Prostate gland (tissue), 2 donors: ENCODE results near the gene CLMP. TPM values are rescaled to one million over a fixed set of nuclear protein-coding genes. Genes with fewer than 3 reads are reported as not detected.
"Not testable (repeated sequence)": the region's sequence is repeated elsewhere in the genome, so short reads cannot be mapped to it uniquely, and the experiment has no call there.

ENCODE experiments used
- DNase-seq: peaks from one replicate; pipeline ENCODE4 v3.0.0-alpha.2; 2019; ENCODE audit warnings: low spot score
- H3K27ac ChIP-seq, 2 donors: fragments of 200-600 bp; sonication (generic); 2 replicates each; pipeline ENCODE4 v1.5.1; 2017 to 2019
- H3K27me3 ChIP-seq: fragments of 200-600 bp; sonication (generic); replicated peaks from 2 replicates; pipeline ENCODE4 v1.5.1; 2019; ENCODE audit not compliant: insufficient read depth
- H3K36me3 ChIP-seq, 2 donors: fragments of 200-600 bp; sonication (generic); 1 replicate in 1 of 2; 2 replicates in 1 of 2; pipeline versions ENCODE4 v1.5.1 to v1.8.1; 2017 to 2019
- H3K4me1 ChIP-seq: fragments of 200-600 bp; sonication (generic); replicated peaks from 2 replicates; pipeline ENCODE4 v1.5.1; 2019
- H3K4me3 ChIP-seq, 2 donors: fragments of 200-600 bp; sonication (generic); 2 replicates each; pipeline ENCODE4 v1.5.1; 2017 to 2019
- H3K9me3 ChIP-seq: fragments of 200-600 bp; sonication (generic); 2 replicates; pipeline ENCODE4 v1.5.1; 2017
- POLR2A ChIP-seq: fragments of 450-650 bp; IDR thresholded peaks from one replicate; pipeline ENCODE4 v1.6.1; 2016; ENCODE audit warnings: antibody characterized with exemption, mild to moderate bottlenecking
- POLR2AphosphoS5 ChIP-seq: sonication (generic); formaldehyde crosslinking; IDR thresholded peaks from one replicate; pipeline ENCODE4 v1.6.1; 2017; ENCODE audit warnings: antibody characterized with exemption
- WGBS: methylation state at CpG from one replicate; pipeline ENCODE4 v1.1.5; 2018; 5-methylcytosine and 5-hydroxymethylcytosine counted together
- intact Hi-C: fragments of 100-400 bp; cut with DNase I; formaldehyde crosslinking; loops from one replicate; pipeline ENCODE4 v1.14.2; 2022
- total RNA-seq, 2 donors: library from RNA; depleted of rRNA; stranded (reverse); fragments of >200 nt; gene quantifications; one replicate each; pipeline ENCODE4 v1.1.0, GENCODE V29; 2016
- TF ChIP-seq, protein P1 (sequence below), 4 experiments: fragments of 200-600 bp in 2 of 4; fragments of 450-650 bp in 2 of 4; sonication (generic) in 2 of 4; IDR thresholded peaks; 1 replicate in 3 of 4; 2 replicates in 1 of 4; pipeline ENCODE4 v1.5.1; 2016 to 2019; ENCODE audit warnings: antibody characterized with exemption in 4 of 4, mild to moderate bottlenecking in 2 of 4, moderate library complexity in 2 of 4

CLMP gene
- total RNA-seq, 2 donors from 2014 or later, result 5.0 to 10.7 TPM

DNA sequence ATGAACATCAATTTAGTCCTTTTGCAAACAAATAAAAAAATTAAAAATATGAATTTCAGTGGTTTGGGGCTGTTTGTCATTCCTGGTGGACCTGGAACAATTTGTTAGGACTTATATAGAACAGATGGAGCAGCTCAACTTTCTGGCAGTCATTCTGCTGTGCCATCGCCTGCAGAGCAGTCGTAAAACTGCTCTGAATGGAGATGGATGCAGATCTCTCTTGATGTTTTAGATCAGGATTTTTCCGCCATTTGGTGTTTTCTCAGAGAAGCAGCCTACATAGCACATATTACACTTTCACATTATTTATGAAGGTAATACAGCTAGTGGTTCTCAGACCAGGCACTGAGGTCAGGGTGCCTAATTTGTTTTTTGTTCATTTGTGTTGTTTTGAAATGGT is 101.3 kb downstream of the CLMP start:
- Histone ChIP-seq H3K36me3 (no peaks in the 10 kb centered on the region), H3K4me1 (no peaks in the 10 kb centered on the region), H3K27me3 (no peaks in the 10 kb centered on the region), H3K9me3 (no peaks in the 10 kb centered on the region), H3K27ac (no peak overlapping the region), H3K4me3 (no peak overlapping the region)
- TF ChIP-seq POLR2A (no peak), POLR2AphosphoS5 (no peak)
- TF ChIP-seq, protein P1, sequence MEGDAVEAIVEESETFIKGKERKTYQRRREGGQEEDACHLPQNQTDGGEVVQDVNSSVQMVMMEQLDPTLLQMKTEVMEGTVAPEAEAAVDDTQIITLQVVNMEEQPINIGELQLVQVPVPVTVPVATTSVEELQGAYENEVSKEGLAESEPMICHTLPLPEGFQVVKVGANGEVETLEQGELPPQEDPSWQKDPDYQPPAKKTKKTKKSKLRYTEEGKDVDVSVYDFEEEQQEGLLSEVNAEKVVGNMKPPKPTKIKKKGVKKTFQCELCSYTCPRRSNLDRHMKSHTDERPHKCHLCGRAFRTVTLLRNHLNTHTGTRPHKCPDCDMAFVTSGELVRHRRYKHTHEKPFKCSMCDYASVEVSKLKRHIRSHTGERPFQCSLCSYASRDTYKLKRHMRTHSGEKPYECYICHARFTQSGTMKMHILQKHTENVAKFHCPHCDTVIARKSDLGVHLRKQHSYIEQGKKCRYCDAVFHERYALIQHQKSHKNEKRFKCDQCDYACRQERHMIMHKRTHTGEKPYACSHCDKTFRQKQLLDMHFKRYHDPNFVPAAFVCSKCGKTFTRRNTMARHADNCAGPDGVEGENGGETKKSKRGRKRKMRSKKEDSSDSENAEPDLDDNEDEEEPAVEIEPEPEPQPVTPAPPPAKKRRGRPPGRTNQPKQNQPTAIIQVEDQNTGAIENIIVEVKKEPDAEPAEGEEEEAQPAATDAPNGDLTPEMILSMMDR (IDR thresholded peaks at IDR 0.05), result no peak
- intact Hi-C loops, result no loop called here
- 65% methylated on average over 3 of the region's 3 CpGs for WGBS
- no peak for DNase-seq

DNA sequence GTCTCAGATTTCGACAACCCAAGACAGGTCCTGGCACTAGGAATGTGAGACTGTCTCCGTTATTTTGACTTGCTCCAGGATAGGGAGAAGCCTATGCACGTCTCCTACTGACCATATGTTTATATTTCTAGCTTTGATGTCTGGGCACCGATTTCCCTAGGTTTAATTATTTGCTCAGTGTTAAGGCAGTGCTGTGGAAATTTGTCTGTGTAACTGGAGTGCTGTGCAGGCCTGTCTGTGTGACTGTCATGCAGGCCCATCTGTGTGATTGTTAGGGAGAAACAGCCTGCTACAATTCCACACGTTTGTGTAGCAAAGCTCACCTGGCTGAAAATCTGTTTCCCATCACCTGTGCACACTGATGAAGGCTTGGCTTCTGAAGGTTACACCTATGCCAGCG is 103.5 kb downstream of the CLMP start:
- TF ChIP-seq, protein P1 (IDR thresholded peaks at IDR 0.05), result no peak
- TF ChIP-seq POLR2AphosphoS5 (no peak), POLR2A (no peak)
- H3K4me1 ChIP-seq, result no peaks in the 10 kb centered on the region
- intact Hi-C loops, result no loop called here
- H3K9me3 ChIP-seq, result no peaks in the 10 kb centered on the region
- WGBS, result 52% methylated on average over 6 of the region's 6 CpGs
- no peak for DNase-seq
- no peaks in the 10 kb centered on the region for H3K36me3 ChIP-seq
- no peak overlapping the region for H3K4me3 ChIP-seq
- no peaks in the 10 kb centered on the region for H3K27me3 ChIP-seq
- no peak overlapping the region for H3K27ac ChIP-seq

DNA sequence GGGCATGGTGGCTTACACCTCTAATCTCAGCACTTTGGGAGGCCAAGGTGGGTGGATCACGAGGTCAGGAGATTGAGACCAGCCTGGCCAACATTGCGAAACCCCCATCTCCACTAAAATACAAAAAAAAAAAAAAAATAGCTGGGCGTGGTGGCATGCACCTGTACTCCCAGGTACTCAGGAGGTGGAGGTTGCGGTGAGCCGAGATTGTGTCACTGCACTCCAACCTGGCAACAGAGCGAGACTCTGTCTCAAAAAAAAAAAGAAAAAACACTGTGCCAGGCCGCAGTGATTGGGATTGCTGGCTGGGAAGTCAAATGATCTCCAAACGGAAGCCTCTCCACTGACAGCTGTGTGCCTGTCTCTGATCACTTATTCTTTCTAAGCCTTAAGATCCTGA is 104.9 kb downstream of the CLMP start:
- H3K9me3 ChIP-seq, H3K27me3 ChIP-seq, H3K4me3 ChIP-seq, intact Hi-C loops, H3K36me3 ChIP-seq, H3K27ac ChIP-seq, H3K4me1 ChIP-seq, DNase-seq: not testable (repeated sequence)
- 94% methylated on average over 8 of the region's 8 CpGs for WGBS

DNA sequence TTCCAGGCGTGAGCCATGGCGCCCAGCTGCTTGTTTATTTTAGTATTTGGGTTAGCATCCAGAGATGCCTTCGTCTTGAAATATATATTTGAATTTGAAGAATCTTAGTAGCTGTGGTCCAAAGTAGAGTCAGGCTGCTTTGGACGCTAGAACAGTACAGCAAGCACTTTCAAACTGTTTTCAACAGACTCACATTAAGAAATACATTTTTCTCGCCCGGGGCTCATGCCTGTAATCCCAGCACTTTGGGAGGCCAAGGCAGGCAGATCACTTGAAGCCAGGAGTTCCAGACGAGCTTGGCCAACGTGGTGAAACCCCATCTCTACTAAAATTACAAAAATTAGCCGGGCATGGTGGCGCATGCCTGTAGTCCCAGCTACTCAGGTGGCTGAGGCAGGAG is 106.2 kb downstream of the CLMP start:
- H3K27ac ChIP-seq, H3K4me3 ChIP-seq, H3K4me1 ChIP-seq, DNase-seq, H3K36me3 ChIP-seq, intact Hi-C loops, H3K27me3 ChIP-seq, H3K9me3 ChIP-seq: not testable (repeated sequence)
- WGBS, result 86% methylated on average over 10 of the region's 10 CpGs

DNA sequence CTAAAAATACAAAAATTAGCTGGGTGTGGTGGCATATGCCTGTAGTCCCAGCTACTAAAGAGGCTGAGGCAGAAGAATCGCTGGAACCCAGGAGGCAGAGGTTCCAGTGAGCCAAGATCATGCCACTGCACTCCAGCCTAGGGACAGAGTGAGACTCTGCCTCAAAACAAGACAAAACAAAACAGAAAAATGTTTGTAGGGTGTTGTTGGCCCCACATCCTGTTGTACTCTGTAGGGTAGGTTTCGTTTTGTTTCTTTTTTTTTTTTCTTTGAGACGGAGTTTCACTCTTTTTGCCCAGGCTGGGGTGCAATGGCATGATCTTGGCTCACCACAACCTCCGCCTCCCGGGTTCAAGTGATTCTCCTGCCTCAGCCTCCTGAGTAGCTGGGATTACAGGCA is 107.4 kb downstream of the CLMP start:
- DNase-seq, H3K9me3 ChIP-seq, H3K36me3 ChIP-seq, H3K27me3 ChIP-seq, H3K4me3 ChIP-seq, H3K4me1 ChIP-seq, H3K27ac ChIP-seq, intact Hi-C loops: not testable (repeated sequence)
- WGBS, result 89% methylated on average over 5 of the region's 5 CpGs

- H3K27me3 ChIP-seq, result no peaks in the 10 kb centered on the region
- intact Hi-C loops, result no loop called here
- H3K36me3 ChIP-seq, result no peaks in the 10 kb centered on the region
- H3K9me3 ChIP-seq, result no peaks in the 10 kb centered on the region
- no peaks in the 10 kb centered on the region for H3K4me1 ChIP-seq
- H3K4me3 ChIP-seq, result no peak overlapping the region
- WGBS, result 93% methylated on average over 1 of the region's 1 CpG
- no peak for TF ChIP-seq POLR2AphosphoS5
- H3K27ac ChIP-seq, result no peak overlapping the region
- DNase-seq, result no peak
These were observed 108.7 kb downstream of the CLMP start for GRCh38 chr11:123086305-123086704.

DNA sequence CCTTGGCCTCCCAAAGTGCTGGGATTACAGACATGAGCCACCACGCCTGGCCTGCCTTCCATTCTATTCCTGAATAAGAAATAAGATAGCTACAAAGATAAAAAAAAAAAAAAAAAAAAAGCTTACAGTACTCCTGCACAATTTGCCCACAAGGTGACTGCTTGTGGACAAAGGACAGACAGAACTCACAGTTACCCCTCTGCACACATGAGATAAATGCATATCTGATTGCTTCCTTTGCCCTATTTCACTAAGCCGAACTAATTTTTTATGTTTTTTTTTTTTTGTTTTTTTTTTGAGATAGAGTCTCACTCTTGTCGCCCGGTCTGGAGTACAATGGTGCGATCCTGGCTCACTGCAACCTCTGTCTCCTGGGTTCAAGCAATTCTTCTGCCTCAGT is 109.6 kb downstream of the CLMP start:
- WGBS, result 81% methylated on average over 5 of the region's 5 CpGs
- intact Hi-C loops, result no loop called here
- no peak for TF ChIP-seq POLR2A
- TF ChIP-seq POLR2AphosphoS5, result no peak
- TF ChIP-seq, protein P1 (IDR thresholded peaks at IDR 0.05), result no peak
- H3K9me3 ChIP-seq, result no peaks in the 10 kb centered on the region
- H3K36me3 ChIP-seq, result no peaks in the 10 kb centered on the region
- H3K27ac ChIP-seq, result no peak overlapping the region
- DNase-seq, result no peak
- H3K27me3 ChIP-seq, result no peaks in the 10 kb centered on the region
- H3K4me1 ChIP-seq, result no peaks in the 10 kb centered on the region
- H3K4me3 ChIP-seq, result no peak overlapping the region
